ENCODE measurements around the gene FGF2. TPM values are rescaled to one million over a fixed set of nuclear protein-coding genes. Genes with fewer than 3 reads are reported as not detected.

The FGF2 gene
- total RNA-seq, 4 donors from 2014 or later = 19.0 to 32.8 (median 24.6) TPM

DNA sequence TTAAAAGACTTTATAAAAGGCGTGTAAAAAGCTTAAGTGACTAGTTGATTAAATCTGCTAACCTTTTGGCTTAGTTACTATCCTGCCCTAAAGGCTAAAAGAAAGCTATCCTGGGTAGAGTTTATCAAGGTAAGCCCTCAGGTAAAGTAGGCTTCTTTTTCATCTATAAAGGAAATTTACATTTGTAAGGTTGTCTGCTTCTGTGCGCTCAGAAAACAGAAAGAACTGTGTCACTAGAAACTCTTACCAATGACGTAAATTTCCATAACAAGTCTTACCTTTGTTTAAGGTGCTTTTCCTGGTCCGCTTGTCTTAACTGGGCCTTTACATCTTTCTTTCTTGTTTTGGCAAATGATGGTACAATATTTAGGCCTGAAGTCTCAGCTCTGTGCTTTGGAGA, 37.7 kb upstream of the FGF2 start:
- no peak overlapping the region for H3K4me3 ChIP-seq
- H3K27me3 ChIP-seq = no peaks in the 10 kb centered on the region
- 90 to 94% methylated on average over 4 of the region's 4 CpGs for WGBS, 2 donors
- TF ChIP-seq, protein P1, sequence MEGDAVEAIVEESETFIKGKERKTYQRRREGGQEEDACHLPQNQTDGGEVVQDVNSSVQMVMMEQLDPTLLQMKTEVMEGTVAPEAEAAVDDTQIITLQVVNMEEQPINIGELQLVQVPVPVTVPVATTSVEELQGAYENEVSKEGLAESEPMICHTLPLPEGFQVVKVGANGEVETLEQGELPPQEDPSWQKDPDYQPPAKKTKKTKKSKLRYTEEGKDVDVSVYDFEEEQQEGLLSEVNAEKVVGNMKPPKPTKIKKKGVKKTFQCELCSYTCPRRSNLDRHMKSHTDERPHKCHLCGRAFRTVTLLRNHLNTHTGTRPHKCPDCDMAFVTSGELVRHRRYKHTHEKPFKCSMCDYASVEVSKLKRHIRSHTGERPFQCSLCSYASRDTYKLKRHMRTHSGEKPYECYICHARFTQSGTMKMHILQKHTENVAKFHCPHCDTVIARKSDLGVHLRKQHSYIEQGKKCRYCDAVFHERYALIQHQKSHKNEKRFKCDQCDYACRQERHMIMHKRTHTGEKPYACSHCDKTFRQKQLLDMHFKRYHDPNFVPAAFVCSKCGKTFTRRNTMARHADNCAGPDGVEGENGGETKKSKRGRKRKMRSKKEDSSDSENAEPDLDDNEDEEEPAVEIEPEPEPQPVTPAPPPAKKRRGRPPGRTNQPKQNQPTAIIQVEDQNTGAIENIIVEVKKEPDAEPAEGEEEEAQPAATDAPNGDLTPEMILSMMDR (IDR thresholded peaks at IDR 0.05) = no peak
- TF ChIP-seq POLR2A (IDR thresholded peaks at IDR 0.05) = no peak
- no peak for TF ChIP-seq EP300 (IDR thresholded peaks at IDR 0.05)
- peaks cover 0 to 15% (median 3%) of the 10 kb centered on the region in 4 donors for H3K4me1 ChIP-seq
- no peaks in the 10 kb centered on the region for H3K9me3 ChIP-seq
- no peak for DNase-seq (ENCODE audit: low spot score in 2 of 2)
- H3K36me3 ChIP-seq = no peaks in the 10 kb centered on the region
- H3K27ac ChIP-seq = no peak overlapping the region

DNA sequence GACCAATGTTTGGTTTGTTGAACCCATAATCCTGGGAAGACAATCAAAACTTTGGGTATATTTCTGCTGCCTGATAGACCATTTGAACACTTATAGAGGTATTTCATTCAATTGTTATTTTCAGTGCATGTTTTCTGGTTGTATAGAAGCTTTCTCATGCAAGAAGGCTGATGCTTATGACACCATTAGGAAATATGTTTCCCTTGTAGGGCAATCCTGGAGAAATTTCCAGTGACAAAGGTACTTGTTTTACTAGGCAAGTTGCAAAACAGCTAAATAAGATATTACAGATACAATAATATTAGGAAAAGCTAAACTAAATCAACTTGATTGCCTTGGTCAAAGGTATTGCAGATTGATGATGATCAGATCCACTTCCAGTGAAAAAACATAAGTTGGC, 32.8 kb upstream of the FGF2 start:
- Histone ChIP-seq H3K36me3 (no peaks in the 10 kb centered on the region), H3K27ac (no peak overlapping the region), H3K9me3 (no peaks in the 10 kb centered on the region), H3K4me3 (no peak overlapping the region), H3K27me3 (no peaks in the 10 kb centered on the region), H3K4me1 (peaks cover 0 to 22% (median 3%) of the 10 kb centered on the region in 4 donors)
- no peak for TF ChIP-seq EP300 (IDR thresholded peaks at IDR 0.05)
- TF ChIP-seq, protein P1 (IDR thresholded peaks at IDR 0.05) = no peak
- TF ChIP-seq POLR2A (IDR thresholded peaks at IDR 0.05) = no peak
- no peak for DNase-seq (ENCODE audit: low spot score in 2 of 2)

DNA sequence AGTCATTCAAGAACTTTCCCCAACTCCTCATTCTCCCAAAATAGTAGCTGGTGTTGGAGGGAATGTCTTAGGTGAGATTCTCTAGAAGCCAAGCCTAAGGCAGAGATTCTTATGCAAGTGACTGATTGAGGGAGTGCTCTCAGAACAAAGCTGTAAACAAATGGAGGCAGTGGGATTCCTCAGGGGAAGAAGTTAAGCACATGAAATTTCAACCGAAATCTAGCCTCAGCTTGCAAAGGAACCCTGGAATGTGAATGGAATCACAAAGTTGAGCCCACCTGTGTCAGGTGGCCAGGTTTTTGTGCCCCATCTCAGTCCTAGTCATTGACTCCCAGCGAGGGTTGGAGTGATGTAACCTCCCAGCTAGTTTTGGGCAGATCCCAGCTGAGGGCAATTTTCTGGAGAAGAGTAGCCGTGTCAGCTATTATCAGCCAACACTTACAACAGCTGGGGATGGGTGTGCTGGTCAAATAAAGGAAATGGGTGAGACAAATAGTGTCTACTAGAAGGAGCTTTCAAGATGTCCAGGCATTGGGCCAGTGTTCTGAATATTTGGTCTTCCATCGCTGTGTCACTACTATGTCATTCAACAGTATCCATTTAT, 29.7 kb upstream of the FGF2 start:
- H3K27ac ChIP-seq = peak overlapping the region in 2 of 4 donors; percentile 61 to 82
- no peaks in the 10 kb centered on the region for H3K27me3 ChIP-seq
- H3K4me3 ChIP-seq = no peak overlapping the region
- no peaks in the 10 kb centered on the region for H3K36me3 ChIP-seq
- H3K4me1 ChIP-seq = peaks cover 0 to 23% (median 3%) of the 10 kb centered on the region in 4 donors
- TF ChIP-seq, protein P1 (IDR thresholded peaks at IDR 0.05) = no peak
- no peak for TF ChIP-seq EP300 (IDR thresholded peaks at IDR 0.05)
- no peak for DNase-seq (ENCODE audit: low spot score in 2 of 2)
- 76 to 86% methylated on average over 4 of the region's 4 CpGs for WGBS, 2 donors
- H3K9me3 ChIP-seq = no peaks in the 10 kb centered on the region

DNA sequence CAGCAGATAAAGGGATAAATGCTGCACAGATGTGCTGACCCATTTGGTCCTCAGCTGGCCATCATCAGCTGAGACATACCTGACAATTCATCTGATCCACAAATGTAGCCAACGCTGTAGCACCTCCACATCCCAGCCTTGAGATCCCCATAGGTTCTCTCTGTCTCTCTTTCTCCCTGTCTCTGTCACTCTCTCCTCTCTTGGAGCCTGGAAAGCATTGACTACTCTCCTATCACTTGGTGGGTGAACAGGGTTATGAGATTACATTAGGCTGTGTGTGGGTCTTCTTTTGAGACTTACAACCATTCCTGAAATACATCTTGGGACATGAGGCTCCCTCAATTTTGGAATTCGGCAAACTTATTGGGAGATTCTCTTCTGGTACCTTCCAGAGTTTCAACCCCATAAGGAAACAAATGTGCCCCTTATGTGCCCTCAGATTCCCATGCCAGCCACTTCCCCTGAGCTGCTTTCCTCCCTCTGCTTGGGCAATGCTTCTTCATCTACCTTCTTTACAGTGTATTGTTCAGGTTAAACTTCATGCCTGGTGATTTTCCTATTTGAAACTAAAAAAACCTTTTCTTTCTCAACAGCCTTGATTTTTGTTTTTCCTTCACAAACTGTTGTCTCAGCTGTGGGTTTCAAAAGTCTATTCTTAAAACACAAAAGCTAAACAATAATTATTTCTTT, 29.1 kb upstream of the FGF2 start:
- TF ChIP-seq POLR2A (IDR thresholded peaks at IDR 0.05) (no peak), EP300 (IDR thresholded peaks at IDR 0.05) (no peak)
- TF ChIP-seq, protein P1 (IDR thresholded peaks at IDR 0.05) = no peak
- H3K4me1 ChIP-seq = peaks cover 0 to 23% (median 3%) of the 10 kb centered on the region in 4 donors
- H3K27ac ChIP-seq = peak overlapping the region; percentile 38 to 82 (median 54)
- H3K27me3 ChIP-seq = no peaks in the 10 kb centered on the region
- DNase-seq (ENCODE audit: low spot score in 2 of 2) = no peak
- peak overlapping the region in 1 of 4 donors; percentile 37 for H3K4me3 ChIP-seq
- no peaks in the 10 kb centered on the region for H3K36me3 ChIP-seq
- WGBS, 2 donors = 92 to 94% methylated on average over 2 of the region's 2 CpGs
- no peaks in the 10 kb centered on the region for H3K9me3 ChIP-seq

DNA sequence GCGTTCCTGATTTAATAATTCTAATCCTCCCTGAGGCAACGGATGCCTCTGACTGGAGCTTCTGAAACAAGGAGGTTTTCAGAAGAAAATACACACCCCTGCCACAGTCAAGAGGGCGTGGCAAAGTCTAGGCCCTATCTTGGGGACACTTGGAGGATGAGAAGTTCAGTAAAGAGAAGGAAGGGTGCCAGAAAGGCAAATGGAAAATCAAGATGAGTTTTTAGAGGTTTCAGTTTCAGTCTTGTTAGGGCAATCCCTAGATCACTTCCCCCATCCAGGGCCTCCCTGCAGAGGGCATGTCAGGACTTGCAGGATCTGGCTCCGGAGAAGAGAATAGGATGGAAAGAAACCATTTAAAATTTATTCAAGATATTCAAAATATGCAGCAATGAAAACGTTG, 28.5 kb upstream of the FGF2 start:
- Histone ChIP-seq H3K36me3 (no peaks in the 10 kb centered on the region), H3K9me3 (no peaks in the 10 kb centered on the region), H3K27ac (peak overlapping the region; percentile 38 to 82 (median 54)), H3K4me3 (peak overlapping the region in 1 of 4 donors; percentile 37), H3K4me1 (peaks cover 0 to 23% (median 3%) of the 10 kb centered on the region in 4 donors), H3K27me3 (no peaks in the 10 kb centered on the region)
- 10 to 14% methylated on average over 5 of the region's 5 CpGs for WGBS, 2 donors
- TF ChIP-seq, protein P1 (IDR thresholded peaks at IDR 0.05) = peak in 1 of 5 experiments; percentile 20
- peak in 1 of 2 donors; percentile 28 for TF ChIP-seq EP300 (IDR thresholded peaks at IDR 0.05)
- TF ChIP-seq POLR2A (IDR thresholded peaks at IDR 0.05) = no peak
- DNase-seq (ENCODE audit: low spot score in 2 of 2) = peak in 1 of 2 donors; percentile 26

Measured in tibial nerve (tissue), 4 donors.